Measurements from ENCODE around the gene CYB561A3. TPM values are rescaled to one million over a fixed set of nuclear protein-coding genes. Genes with fewer than 3 reads are reported as not detected.

Gene CYB561A3
- total and polyA plus RNA-seq, 2 of the 13 experiments (the other 11 are each of a cell fraction or from before 2014, with no cell fraction given), result 11.4 to 14.9 TPM

DNA sequence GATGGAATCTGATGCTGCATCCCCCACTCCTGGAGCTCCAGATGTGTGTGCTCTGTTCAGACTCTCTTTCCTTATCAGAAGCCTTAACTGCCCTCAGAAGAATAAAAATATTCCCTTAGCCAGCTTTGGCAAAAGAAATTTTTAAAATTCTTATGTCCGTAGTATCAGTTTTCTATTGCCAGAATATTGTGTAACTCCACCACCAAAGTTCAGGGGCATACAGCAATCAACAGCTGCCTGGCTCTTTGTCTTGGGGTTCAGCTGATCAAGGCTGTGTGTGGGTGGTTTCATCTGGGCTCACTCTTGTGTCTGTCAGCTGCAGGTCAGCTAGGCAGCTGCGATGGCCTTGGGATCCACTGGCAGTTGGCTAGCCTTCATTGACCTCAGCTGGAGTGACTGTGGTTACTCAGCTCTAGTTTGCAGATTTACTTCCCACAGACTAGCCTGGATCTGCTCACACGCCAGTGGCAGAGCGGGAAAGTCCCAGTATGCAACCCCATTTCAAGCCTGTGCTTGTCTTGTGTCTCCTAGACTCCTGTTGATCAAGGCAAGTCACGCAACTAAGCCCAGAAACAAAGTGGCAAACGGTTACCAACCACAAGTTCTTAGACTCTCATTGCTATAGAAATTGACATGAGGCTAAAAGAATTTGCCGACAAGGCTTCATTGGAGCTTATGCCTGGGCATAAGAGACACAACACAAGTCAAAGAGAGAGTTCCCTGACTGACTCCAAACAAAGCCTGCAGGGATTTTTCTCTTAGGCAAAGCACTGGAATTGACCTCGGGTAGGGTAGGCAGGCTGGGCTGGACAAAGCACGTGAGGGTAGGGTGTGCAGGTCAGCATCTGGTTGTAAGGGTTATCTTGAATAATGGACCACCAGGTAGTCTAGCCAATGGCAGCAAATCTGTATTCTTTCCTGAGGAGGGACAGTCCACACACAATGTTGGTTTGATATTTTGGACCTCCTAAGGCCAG, 8.0 kb upstream of the CYB561A3 start (continued):
- TF ChIP-seq UBTF (CRISPR knock-in tag; IDR thresholded peaks at IDR 0.05) (peak; percentile 52), NCOR1 (IDR thresholded peaks at IDR 0.05; ENCODE audit: borderline replicate concordance, low read length) (peak; percentile 81), POLR2A (IDR thresholded peaks at IDR 0.05; ENCODE audit: insufficient read depth in 1 of 2, low read depth in 2 of 2, low read length in 2 of 2) (peak; percentile 26 to 31; a peak in 2 of 4 replicates), ZBTB25 (CRISPR knock-in tag; IDR thresholded peaks at IDR 0.05) (no peak), GATA4 (IDR thresholded peaks at IDR 0.05; ENCODE audit: borderline replicate concordance, low read depth) (no peak), THAP7 (CRISPR knock-in tag; IDR thresholded peaks at IDR 0.05) (no peak), ZNF331 (CRISPR knock-in tag; IDR thresholded peaks at IDR 0.05) (peak; percentile 75; the same call in 1 of the 2 replicates), SIX4 (CRISPR knock-in tag; IDR thresholded peaks at IDR 0.05) (peak; percentile 47; the same call in 1 of the 2 replicates), GATAD1 (CRISPR knock-in tag; IDR thresholded peaks at IDR 0.05) (peak; percentile 32; the same call in 1 of the 2 replicates), ZNF383 (CRISPR knock-in tag; IDR thresholded peaks at IDR 0.05; ENCODE audit: borderline replicate concordance) (no peak), BHLHE40 (IDR thresholded peaks at IDR 0.05; ENCODE audit: low read length) (peak; percentile 67; the same call in 1 of the 2 replicates), POGZ (CRISPR knock-in tag; IDR thresholded peaks at IDR 0.05) (0 out of 2 replicates have a peak, but pooled peaks have one; percentile 53)
- TF ChIP-seq, protein P1, sequence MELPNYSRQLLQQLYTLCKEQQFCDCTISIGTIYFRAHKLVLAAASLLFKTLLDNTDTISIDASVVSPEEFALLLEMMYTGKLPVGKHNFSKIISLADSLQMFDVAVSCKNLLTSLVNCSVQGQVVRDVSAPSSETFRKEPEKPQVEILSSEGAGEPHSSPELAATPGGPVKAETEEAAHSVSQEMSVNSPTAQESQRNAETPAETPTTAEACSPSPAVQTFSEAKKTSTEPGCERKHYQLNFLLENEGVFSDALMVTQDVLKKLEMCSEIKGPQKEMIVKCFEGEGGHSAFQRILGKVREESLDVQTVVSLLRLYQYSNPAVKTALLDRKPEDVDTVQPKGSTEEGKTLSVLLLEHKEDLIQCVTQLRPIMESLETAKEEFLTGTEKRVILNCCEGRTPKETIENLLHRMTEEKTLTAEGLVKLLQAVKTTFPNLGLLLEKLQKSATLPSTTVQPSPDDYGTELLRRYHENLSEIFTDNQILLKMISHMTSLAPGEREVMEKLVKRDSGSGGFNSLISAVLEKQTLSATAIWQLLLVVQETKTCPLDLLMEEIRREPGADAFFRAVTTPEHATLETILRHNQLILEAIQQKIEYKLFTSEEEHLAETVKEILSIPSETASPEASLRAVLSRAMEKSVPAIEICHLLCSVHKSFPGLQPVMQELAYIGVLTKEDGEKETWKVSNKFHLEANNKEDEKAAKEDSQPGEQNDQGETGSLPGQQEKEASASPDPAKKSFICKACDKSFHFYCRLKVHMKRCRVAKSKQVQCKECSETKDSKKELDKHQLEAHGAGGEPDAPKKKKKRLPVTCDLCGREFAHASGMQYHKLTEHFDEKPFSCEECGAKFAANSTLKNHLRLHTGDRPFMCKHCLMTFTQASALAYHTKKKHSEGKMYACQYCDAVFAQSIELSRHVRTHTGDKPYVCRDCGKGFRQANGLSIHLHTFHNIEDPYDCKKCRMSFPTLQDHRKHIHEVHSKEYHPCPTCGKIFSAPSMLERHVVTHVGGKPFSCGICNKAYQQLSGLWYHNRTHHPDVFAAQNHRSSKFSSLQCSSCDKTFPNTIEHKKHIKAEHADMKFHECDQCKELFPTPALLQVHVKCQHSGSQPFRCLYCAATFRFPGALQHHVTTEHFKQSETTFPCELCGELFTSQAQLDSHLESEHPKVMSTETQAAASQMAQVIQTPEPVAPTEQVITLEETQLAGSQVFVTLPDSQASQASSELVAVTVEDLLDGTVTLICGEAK (IDR thresholded peaks at IDR 0.05), result no peak
- TF ChIP-seq, protein P1 (CRISPR knock-in tag; IDR thresholded peaks at IDR 0.05), result peak; percentile 41; the same call in 1 of the 2 replicates

Measured in HepG2 (cell line).